GM12873 (cell line): ENCODE data around the gene DKK2.

Experiments
- TF ChIP-seq, protein P1 (sequence below): IDR thresholded peaks from 2 replicates; pipeline ENCODE4 v1.5.1; 2012; ENCODE audit warnings: low read depth, mild to moderate bottlenecking, moderate library complexity, low read length, control low read depth; ENCODE audit not compliant: insufficient read depth; ENCODE audit errors: missing control alignments

The DKK2 gene

GRCh38 chr4:106953036-106953705 is 82.9 kb downstream of the DKK2 start:
- TF ChIP-seq, protein P1, sequence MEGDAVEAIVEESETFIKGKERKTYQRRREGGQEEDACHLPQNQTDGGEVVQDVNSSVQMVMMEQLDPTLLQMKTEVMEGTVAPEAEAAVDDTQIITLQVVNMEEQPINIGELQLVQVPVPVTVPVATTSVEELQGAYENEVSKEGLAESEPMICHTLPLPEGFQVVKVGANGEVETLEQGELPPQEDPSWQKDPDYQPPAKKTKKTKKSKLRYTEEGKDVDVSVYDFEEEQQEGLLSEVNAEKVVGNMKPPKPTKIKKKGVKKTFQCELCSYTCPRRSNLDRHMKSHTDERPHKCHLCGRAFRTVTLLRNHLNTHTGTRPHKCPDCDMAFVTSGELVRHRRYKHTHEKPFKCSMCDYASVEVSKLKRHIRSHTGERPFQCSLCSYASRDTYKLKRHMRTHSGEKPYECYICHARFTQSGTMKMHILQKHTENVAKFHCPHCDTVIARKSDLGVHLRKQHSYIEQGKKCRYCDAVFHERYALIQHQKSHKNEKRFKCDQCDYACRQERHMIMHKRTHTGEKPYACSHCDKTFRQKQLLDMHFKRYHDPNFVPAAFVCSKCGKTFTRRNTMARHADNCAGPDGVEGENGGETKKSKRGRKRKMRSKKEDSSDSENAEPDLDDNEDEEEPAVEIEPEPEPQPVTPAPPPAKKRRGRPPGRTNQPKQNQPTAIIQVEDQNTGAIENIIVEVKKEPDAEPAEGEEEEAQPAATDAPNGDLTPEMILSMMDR: no peak

DNA sequence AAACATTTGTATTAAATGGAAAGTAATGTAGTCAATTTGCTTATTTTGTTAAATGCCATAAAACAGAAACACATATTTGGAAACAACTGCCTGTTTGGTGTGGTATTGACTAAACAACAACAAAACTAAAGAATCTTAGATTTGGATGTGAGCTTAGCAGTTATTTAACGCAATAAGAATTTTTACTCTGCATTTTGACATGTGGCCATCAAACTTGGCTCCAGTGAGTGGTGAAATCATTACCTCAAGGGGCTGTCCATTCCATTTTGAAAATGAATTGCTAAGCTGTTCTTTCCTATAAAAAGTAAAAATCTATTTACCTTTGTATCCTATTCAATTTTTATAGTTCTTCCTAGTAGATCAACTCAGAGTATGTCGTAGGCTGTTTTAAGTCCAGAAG is 84.2 kb downstream of the DKK2 start:
- TF ChIP-seq, protein P1: no peak

DNA sequence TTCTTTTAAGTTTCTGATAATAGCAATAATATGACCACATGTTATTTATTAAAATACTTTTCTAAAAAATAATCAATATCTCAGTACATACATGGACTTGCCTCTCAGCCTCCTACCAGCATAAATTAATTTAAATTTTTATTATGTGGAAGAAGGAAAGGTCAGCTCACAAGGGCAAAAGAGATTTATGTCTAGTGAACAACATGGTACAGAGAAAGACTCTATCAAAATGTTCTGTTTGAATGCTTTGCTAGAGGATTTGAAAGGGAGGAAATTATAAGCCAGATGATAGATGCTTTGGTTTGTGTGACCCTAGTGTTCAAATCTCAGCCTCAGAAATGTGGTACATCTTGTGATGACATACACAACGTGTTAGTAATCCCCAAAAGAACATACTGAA is 94.3 kb downstream of the DKK2 start:
- TF ChIP-seq, protein P1: no peak

DNA sequence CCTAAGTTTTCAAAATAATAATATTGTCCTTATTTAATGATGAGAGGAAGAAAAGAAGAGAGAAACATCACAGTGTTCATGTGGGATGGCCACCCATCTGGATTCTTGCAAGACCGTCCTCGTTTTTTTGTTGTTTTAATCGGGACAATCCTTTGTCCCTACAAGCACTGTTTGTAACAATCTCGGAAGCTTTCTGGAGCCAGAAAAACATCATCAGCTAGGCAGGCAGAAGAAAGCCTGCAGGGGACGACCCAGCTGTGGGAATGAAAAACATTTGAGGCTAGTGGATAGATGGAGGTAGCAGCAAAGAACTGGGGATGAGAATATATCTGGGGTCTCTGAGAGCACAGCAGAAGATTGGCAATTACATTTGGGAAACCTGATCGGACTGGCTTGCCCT is 105.6 kb downstream of the DKK2 start:
- TF ChIP-seq, protein P1: no peak

- TF ChIP-seq, protein P1: no peak
These were observed 106.9 kb downstream of the DKK2 start for GRCh38 chr4:106929248-106929647.

DNA sequence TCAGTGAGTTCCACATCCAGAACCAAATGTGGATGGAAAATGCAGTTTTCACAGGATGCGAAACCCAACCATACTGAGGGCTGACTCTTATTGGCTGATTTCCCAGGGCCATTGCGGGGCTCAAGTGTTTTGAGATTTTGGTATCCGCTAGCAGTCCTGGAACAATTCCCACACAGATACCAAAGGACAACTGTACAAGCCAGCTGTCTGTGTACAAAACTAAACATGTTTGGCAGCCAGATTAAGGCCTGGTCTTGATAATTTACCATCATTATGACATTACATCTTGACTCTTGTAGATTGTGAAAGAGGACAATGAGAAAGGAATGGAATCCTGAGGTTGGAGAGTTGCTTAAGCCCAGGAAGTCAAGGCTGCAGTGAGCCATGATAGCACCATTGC is 121.9 kb downstream of the DKK2 start:
- TF ChIP-seq, protein P1: no peak

DNA sequence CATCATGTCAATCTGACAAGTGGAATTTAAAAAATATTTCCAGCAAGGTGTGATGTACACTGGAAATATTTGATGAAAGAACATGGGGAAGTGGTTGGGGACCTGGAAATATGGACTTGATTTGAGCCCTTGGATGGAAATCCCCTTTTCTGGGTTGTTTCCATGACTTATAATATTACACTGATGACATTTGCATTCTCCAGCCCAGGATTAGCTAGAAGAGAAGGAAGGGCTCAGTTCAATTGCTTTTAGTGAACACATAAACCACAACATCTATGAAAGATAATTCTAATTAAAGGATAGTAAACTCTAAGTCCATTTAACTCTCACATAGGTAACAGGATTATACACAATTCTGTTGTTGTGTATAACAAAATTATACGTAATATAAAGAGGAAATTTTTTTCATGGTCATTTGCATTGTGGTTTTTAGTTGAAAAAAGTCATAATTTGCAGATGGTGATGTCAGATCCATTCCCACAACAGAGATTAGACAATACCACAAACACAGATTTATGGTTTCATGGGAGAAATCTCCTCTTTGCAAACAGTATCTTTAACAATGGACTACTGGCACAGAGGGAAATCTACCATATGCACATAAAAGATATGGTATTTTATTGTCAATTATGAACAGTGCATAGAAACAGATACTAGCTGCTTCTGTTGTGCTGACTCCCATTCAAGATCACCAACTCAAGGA is 126.5 kb downstream of the DKK2 start:
- TF ChIP-seq, protein P1: no peak
